HG02884 (cell line): Measurements from ENCODE around the gene FPGT.
"Not testable (repeated sequence)": the region's sequence is repeated elsewhere in the genome, so short reads cannot be mapped to it uniquely, and the experiment has no call there.

ENCODE experiments used
- ATAC-seq: cut with Tn5 transposase; IDR thresholded peaks from one replicate; pipeline ENCODE4 v1.9.1; 2021; ENCODE audit warnings: mild to moderate bottlenecking, moderate library complexity; ENCODE audit not compliant: unreplicated experiment

FPGT gene

DNA sequence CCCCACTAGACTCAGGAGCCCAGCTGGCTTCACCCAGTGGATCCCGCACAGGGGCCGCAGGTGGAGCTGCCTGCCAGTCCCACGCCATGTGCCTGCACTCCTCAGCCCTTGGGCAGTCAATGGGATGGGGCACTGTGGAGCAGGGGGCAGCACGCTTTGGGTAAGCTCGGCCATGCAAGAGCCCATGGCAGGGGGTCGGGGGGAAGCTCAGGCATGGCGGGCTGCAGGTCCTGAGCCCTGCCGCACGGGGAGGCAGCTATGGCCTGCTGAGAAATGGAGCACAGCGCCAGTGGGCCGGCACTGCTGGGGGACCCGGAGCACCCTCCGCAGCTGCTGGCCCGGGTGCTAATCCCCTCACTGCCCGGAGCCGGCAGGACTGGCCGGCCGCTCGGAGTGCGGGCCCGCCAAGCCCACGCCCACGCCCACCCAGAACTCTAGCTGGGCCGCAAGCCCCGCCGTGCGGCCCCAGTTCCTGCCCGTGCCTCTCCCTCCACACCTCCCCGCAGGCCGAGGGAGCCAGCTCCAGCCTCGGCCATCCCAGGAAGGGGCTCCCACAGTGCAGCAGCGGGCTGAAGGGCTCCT is 55.3 kb downstream of the FPGT start:
- ATAC-seq, result not testable (repeated sequence)
